WERI-Rb-1 (cell line): ENCODE data around the gene INSIG2.

Experiments used
- DNase-seq: peaks from one replicate; pipeline ENCODE4 v3.0.0-alpha.2; 2020
- H3K27ac ChIP-seq: fragments of 250-450 bp; sonication (Bioruptor Pico); 2 replicates; pipeline ENCODE4 v1.5.1; 2020; ENCODE audit warnings: mild to moderate bottlenecking, moderate library complexity
- H3K27me3 ChIP-seq: fragments of 250-450 bp; sonication (Bioruptor Pico); 2 replicates; pipeline ENCODE4 v1.5.1; 2021; ENCODE audit warnings: mild to moderate bottlenecking, low read depth, moderate library complexity; ENCODE audit not compliant: insufficient read depth, severe bottlenecking
- H3K36me3 ChIP-seq: fragments of 250-450 bp; sonication (Bioruptor Pico); 2 replicates; pipeline ENCODE4 v1.5.1; 2020; ENCODE audit warnings: mild to moderate bottlenecking, moderate library complexity
- H3K4me3 ChIP-seq: 2 replicates; pipeline ENCODE4 v1.5.1; 2011; ENCODE audit warnings: low read depth, mild to moderate bottlenecking, control low read depth, low read length
- H3K9me3 ChIP-seq: fragments of 250-450 bp; sonication (Bioruptor Pico); 2 replicates; pipeline ENCODE4 v1.5.1; 2021; ENCODE audit warnings: mild to moderate bottlenecking, moderate library complexity; ENCODE audit not compliant: severe bottlenecking
- CTCF ChIP-seq: IDR thresholded peaks from 2 replicates; pipeline ENCODE4 v1.5.1; 2011; ENCODE audit warnings: low read depth, mild to moderate bottlenecking, control low read depth, inconsistent platforms, low read length

Gene INSIG2

DNA sequence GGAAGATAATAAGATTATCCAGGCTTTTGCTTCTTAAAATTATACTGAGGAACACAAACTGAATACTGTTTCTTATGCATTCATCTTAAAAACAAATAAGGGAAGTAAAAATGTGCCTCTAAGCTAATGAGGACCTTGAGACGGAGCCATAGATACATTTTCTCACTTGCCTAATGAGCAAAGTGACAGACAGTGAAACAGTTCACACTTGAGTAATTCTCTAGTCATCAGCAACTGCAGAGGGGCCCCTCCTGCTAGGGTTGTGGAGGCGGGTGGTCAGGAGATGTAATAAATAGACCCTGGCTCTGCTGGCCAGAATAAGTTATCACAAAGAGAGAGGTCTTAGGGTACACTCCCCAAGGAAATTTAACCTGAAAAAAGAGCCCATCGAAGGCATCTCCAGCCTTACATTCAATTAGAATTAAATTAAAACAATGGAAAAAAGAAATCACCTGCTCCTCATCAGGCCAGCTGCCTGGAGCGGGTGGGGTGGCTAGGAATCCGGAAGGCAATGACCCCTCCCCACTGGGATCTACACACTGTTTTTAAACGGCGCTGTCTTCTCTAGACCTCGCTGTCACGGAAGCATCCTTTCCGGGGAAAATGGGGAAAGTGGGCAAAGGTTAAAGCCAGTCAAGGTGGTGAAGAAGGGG lies 32.6 kb upstream of the INSIG2 start:
- Histone ChIP-seq H3K27ac (no peak overlapping the region), H3K4me3 (no peak overlapping the region)
- TF ChIP-seq CTCF = no peak

DNA sequence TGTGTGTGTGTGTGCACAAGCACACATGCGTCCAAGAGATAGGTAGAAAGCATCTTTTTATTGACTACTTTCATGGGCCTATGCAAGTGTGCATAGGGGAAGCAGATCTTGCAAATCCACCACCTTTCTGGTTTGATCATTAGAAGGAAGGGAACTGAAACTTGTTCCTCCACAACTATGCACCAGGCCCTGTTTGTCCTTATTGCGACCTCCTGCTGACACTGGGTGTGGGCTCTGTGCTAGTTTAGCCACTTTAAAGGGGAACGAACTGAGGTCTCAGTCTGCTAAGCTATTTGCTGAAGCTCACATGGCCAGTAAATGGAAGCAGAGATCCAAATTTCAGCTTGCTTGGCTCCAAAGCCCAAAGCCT lies 32.1 kb upstream of the INSIG2 start:
- Histone ChIP-seq H3K4me3 (no peak overlapping the region), H3K36me3 (no peaks in the 10 kb centered on the region), H3K9me3 (no peaks in the 10 kb centered on the region), H3K27me3 (peaks cover 91% of the 10 kb centered on the region), H3K27ac (no peak overlapping the region)
- TF ChIP-seq CTCF = no peak
- DNase-seq = no peak

More for the DNA sequence above, 32.6 kb upstream of the INSIG2 start:
- no peak for DNase-seq
- Histone ChIP-seq H3K9me3 (no peaks in the 10 kb centered on the region), H3K27me3 (peaks cover 89% of the 10 kb centered on the region), H3K36me3 (no peaks in the 10 kb centered on the region)

GRCh38 chr2:118056801-118057200 lies 31.5 kb upstream of the INSIG2 start:
- H3K36me3 ChIP-seq = no peaks in the 10 kb centered on the region
- peaks cover 88% of the 10 kb centered on the region for H3K27me3 ChIP-seq
- no peaks in the 10 kb centered on the region for H3K9me3 ChIP-seq
- DNase-seq = no peak
- no peak overlapping the region for H3K4me3 ChIP-seq
- TF ChIP-seq CTCF = no peak
- H3K27ac ChIP-seq = no peak overlapping the region

DNA sequence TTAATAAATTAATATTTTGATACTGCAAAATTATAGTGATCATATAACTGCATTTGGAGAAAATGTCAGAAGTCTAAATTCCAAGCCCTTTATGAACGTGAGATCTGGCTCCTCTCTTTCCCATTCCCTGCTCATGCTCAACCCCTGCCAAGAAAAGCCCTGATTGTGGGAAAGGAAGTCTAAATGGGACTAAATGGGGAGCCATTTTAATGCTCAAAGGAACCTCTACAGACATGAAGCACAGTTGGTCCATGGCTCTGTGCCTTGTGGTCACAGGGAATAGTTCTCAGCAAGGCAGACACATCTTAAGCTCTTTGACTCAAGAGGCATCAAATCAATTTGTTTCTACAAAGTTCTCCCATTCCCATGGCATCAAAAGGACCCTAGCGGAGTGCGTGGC lies 29.3 kb upstream of the INSIG2 start:
- TF ChIP-seq CTCF = no peak
- Histone ChIP-seq H3K36me3 (no peaks in the 10 kb centered on the region), H3K27me3 (peaks cover 85% of the 10 kb centered on the region), H3K4me3 (no peak overlapping the region), H3K9me3 (no peaks in the 10 kb centered on the region), H3K27ac (no peak overlapping the region)
- no peak for DNase-seq

GRCh38 chr2:118059919-118060478 lies 28.3 kb upstream of the INSIG2 start:
- no peak overlapping the region for H3K4me3 ChIP-seq
- DNase-seq = no peak
- peaks cover 82% of the 10 kb centered on the region for H3K27me3 ChIP-seq
- H3K27ac ChIP-seq = no peak overlapping the region
- no peaks in the 10 kb centered on the region for H3K9me3 ChIP-seq
- H3K36me3 ChIP-seq = no peaks in the 10 kb centered on the region
- no peak for TF ChIP-seq CTCF
